Endodermal cell (in vitro differentiated cells): Measurements from ENCODE around the gene DMXL2. TPM values are rescaled to one million over a fixed set of nuclear protein-coding genes. Genes with fewer than 3 reads are reported as not detected.
A peak's percentile ranks its signal among the peaks of the same experiment; 100 is the strongest.

Experiments
- DNase-seq: peaks from one replicate; pipeline ENCODE4 v3.0.0-alpha.2; 2017
- H3K27ac ChIP-seq: 2 replicates; pipeline ENCODE4 v1.5.1; 2013; ENCODE audit warnings: mild to moderate bottlenecking, low read depth, low read length, moderate library complexity
- H3K27me3 ChIP-seq: 2 replicates; pipeline ENCODE4 v1.6.1; 2013; ENCODE audit warnings: mild to moderate bottlenecking, low read length, moderate library complexity; ENCODE audit not compliant: insufficient read depth, control insufficient read depth, poor library complexity, severe bottlenecking
- H3K36me3 ChIP-seq: 2 replicates; pipeline ENCODE4 v1.7.0; 2013; ENCODE audit warnings: mild to moderate bottlenecking, low read length, moderate library complexity; ENCODE audit not compliant: control insufficient read depth, insufficient read depth
- H3K4me1 ChIP-seq: one replicate; pipeline ENCODE4 v1.7.0; 2013; ENCODE audit warnings: low read length; ENCODE audit not compliant: control insufficient read depth, insufficient read depth
- H3K4me3 ChIP-seq: 2 replicates; pipeline ENCODE4 v1.5.1; 2013; ENCODE audit warnings: mild to moderate bottlenecking, low read length, moderate library complexity
- H3K9ac ChIP-seq: 2 replicates; pipeline ENCODE4 v1.6.1; 2013; ENCODE audit warnings: mild to moderate bottlenecking, low read length, moderate library complexity; ENCODE audit not compliant: poor library complexity, severe bottlenecking; ENCODE audit errors: extremely low read depth
- H3K9me3 ChIP-seq: 2 replicates; pipeline ENCODE4 v1.6.1; 2013; ENCODE audit warnings: mild to moderate bottlenecking, low read length, moderate library complexity; ENCODE audit not compliant: control insufficient read depth
- H3K27ac Mint-ChIP-seq: 2 replicates; pipeline ENCODE4 v1.8.0; 2020; ENCODE audit warnings: mixed read lengths
- H3K27me3 Mint-ChIP-seq: 2 replicates; pipeline ENCODE4 v1.8.0; 2021; ENCODE audit warnings: mild to moderate bottlenecking, mixed read lengths; ENCODE audit not compliant: insufficient read depth
- H3K36me3 Mint-ChIP-seq: 2 replicates; pipeline ENCODE4 v1.8.0; 2020; ENCODE audit warnings: low read depth, mixed read lengths
- H3K4me1 Mint-ChIP-seq: 2 replicates; pipeline ENCODE4 v1.8.0; 2020; ENCODE audit warnings: mixed read lengths
- H3K4me3 Mint-ChIP-seq: 2 replicates; pipeline ENCODE4 v1.8.0; 2020; ENCODE audit warnings: mild to moderate bottlenecking, moderate library complexity, mixed read lengths
- H3K9me3 Mint-ChIP-seq: 2 replicates; pipeline ENCODE4 v1.8.0; 2020; ENCODE audit warnings: mild to moderate bottlenecking, mixed read lengths
- CTCF ChIP-seq: fragments of 200-600 bp; sonication (generic); conservative IDR thresholded peaks from 2 replicates; pipeline ENCODE4 v1.5.0; 2021; ENCODE audit warnings: antibody characterized with exemption, mild to moderate bottlenecking
- WGBS, 2 experiments: methylation state at CpG; one replicate each; pipeline versions ENCODE4 v1.1.5 to v1.1.7; 2013; ENCODE audit warnings: missing lambda C conversion rate in 2 of 2, mixed read lengths in 1 of 2; ENCODE audit not compliant: insufficient coverage in 1 of 2, insufficient read length in 1 of 2; 5-methylcytosine and 5-hydroxymethylcytosine counted together
- long read RNA-seq, 4 experiments: library from polyadenylated mRNA in 2 of 4; library from RNA in 1 of 4; library from capped mRNA in 1 of 4; stranded (forward) in 3 of 4; unstranded in 1 of 4; transcript quantifications; one replicate each; pipeline ENCODE4 v2.0.0, GENCODE V29; 2020 to 2021; ENCODE audit warnings: inconsistent platforms in 1 of 4
- polyA plus RNA-seq, 2 experiments: library from polyadenylated mRNA; stranded (reverse); fragments of 50-300 nt; gene quantifications; one replicate each; pipeline ENCODE4 v1.2.3, GENCODE V29; 2013
- total RNA-seq, 2 donors: library from RNA; stranded (reverse); fragmentation: NEBNext Ultra II Directional in 1 of 2; extraction: Animal tissue kit (Norgen Biotek cat#: 25700) in 1 of 2; gene quantifications; 2 replicates in 1 of 2; 3 replicates in 1 of 2; pipeline ENCODE4 v1.2.1, GENCODE V29; 2021

The DMXL2 gene
- total RNA-seq, result 10 to 100 TPM; 20.8 to 31.5 TPM
- polyA plus RNA-seq (2013, experiment 1 of 2), result 31.1 TPM
- 28.6 TPM for polyA plus RNA-seq (2013, experiment 2 of 2)
- long read RNA-seq, experiment 1, partial matches to known transcripts, result 1 of 1 reads
- long read RNA-seq, experiment 1, other reads (novel, unspliced or antisense), result 0 of 1 reads
- long read RNA-seq, experiment 2, full-length matches to known transcripts, result 2 of 13 reads
- long read RNA-seq, experiment 2, partial matches to known transcripts, result 5 of 13 reads
- long read RNA-seq, experiment 2, other reads (novel, unspliced or antisense), result 6 of 13 reads
- long read RNA-seq, experiment 3, full-length matches to known transcripts, result 2 of 22 reads
- long read RNA-seq, experiment 3, partial matches to known transcripts, result 17 of 22 reads
- long read RNA-seq, experiment 3, other reads (novel, unspliced or antisense), result 3 of 22 reads
- long read RNA-seq, experiment 4, partial matches to known transcripts, result 2 of 4 reads
- long read RNA-seq, experiment 4, other reads (novel, unspliced or antisense), result 2 of 4 reads

GRCh38 chr15:51622604-51623370 lies at the start of gene DMXL2:
DMXL2 (minus strand) TSS chr15:51622771; CDS start chr15:51622545, 226 bp downstream.
- Histone ChIP-seq H3K9ac (peak within 1 kb of the TSS; percentile 56), H3K4me1 (no peaks in the 10 kb centered on the region), H3K36me3 (no peaks in the 10 kb centered on the region), H3K27me3 (peaks cover 12% of the 10 kb centered on the region), H3K9me3 (no peaks in the 10 kb centered on the region), H3K27ac (peak within 1 kb of the TSS; percentile 61), H3K4me3 (peak within 1 kb of the TSS; percentile 85)
- Mint-ChIP-seq H3K27me3 (peaks cover 25% of the 10 kb centered on the region), H3K27ac (peak within 1 kb of the TSS; percentile 73), H3K4me1 (peaks cover 13% of the 10 kb centered on the region), H3K36me3 (no peaks in the 10 kb centered on the region), H3K9me3 (no peaks in the 10 kb centered on the region), H3K4me3 (peak within 1 kb of the TSS; percentile 91)
- no peak for TF ChIP-seq CTCF
- DNase-seq, result peak; percentile 97
- 0% methylated on average over 17 to 83 of the region's 83 CpGs for WGBS, 2 experiments

GRCh38 chr15:51672155-51672687 lies 49.6 kb upstream of the DMXL2 start:
- 40 to 45% methylated on average over 2 to 9 of the region's 9 CpGs for WGBS, 2 experiments
- DNase-seq, result peak; percentile 59
- no peak overlapping the region for H3K27ac ChIP-seq
- no peaks in the 10 kb centered on the region for H3K4me1 ChIP-seq
- no peak overlapping the region for H3K9ac ChIP-seq
- Mint-ChIP-seq H3K36me3 (no peaks in the 10 kb centered on the region), H3K27me3 (no peaks in the 10 kb centered on the region), H3K4me3 (no peak overlapping the region), H3K4me1 (peaks cover 5% of the 10 kb centered on the region), H3K27ac (no peak overlapping the region), H3K9me3 (no peaks in the 10 kb centered on the region)
- no peaks in the 10 kb centered on the region for H3K9me3 ChIP-seq
- TF ChIP-seq CTCF, result no peak
- H3K4me3 ChIP-seq, result no peak overlapping the region
- no peaks in the 10 kb centered on the region for H3K27me3 ChIP-seq
- H3K36me3 ChIP-seq, result no peaks in the 10 kb centered on the region

- TF ChIP-seq CTCF, result no peak
- Mint-ChIP-seq H3K4me1 (peaks cover 5% of the 10 kb centered on the region), H3K27me3 (no peaks in the 10 kb centered on the region), H3K9me3 (no peaks in the 10 kb centered on the region), H3K27ac (no peak overlapping the region), H3K36me3 (no peaks in the 10 kb centered on the region), H3K4me3 (no peak overlapping the region)
- no peak for DNase-seq
- Histone ChIP-seq H3K27me3 (no peaks in the 10 kb centered on the region), H3K9me3 (no peaks in the 10 kb centered on the region), H3K4me3 (no peak overlapping the region), H3K9ac (no peak overlapping the region), H3K4me1 (no peaks in the 10 kb centered on the region), H3K36me3 (no peaks in the 10 kb centered on the region), H3K27ac (no peak overlapping the region)
- 33 to 79% methylated on average over 1 to 2 of the region's 2 CpGs for WGBS, 2 experiments
Measured at GRCh38 chr15:51669381-51669780, 46.8 kb upstream of the DMXL2 start.
